GM12875 (cell line): ENCODE results near the gene CAMK2N1.
"Not testable (repeated sequence)": the region's sequence is repeated elsewhere in the genome, so short reads cannot be mapped to it uniquely, and the experiment has no call there.

ENCODE experiments used
- H3K4me3 ChIP-seq: one replicate; pipeline ENCODE4 v1.5.1; 2011; ENCODE audit warnings: low read depth, low read length, control low read depth
- TF ChIP-seq, protein P1 (sequence below): IDR thresholded peaks from 2 replicates; pipeline ENCODE4 v1.5.1; 2011; ENCODE audit warnings: low read depth, mild to moderate bottlenecking, control low read depth, inconsistent platforms, low read length, moderate library complexity, borderline replicate concordance; ENCODE audit not compliant: insufficient read depth

CAMK2N1 gene

DNA sequence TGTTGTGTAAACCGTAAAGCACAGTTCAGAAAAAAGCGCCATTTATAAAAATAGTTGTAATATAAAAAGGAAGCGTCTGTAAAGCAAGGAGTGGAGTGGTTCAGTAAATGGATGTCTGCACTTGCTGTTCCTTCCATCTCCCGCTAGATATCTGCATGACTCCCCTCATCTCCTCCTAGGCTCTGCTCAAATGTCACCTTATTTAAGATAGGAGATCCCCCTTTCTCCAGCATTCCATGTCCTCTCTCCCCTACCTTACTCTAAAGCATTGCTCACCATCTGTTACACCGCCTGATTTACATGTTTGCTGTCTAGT lies 21.2 kb upstream of the CAMK2N1 start:
- peak overlapping the region; percentile 90 for H3K4me3 ChIP-seq
- TF ChIP-seq, protein P1, sequence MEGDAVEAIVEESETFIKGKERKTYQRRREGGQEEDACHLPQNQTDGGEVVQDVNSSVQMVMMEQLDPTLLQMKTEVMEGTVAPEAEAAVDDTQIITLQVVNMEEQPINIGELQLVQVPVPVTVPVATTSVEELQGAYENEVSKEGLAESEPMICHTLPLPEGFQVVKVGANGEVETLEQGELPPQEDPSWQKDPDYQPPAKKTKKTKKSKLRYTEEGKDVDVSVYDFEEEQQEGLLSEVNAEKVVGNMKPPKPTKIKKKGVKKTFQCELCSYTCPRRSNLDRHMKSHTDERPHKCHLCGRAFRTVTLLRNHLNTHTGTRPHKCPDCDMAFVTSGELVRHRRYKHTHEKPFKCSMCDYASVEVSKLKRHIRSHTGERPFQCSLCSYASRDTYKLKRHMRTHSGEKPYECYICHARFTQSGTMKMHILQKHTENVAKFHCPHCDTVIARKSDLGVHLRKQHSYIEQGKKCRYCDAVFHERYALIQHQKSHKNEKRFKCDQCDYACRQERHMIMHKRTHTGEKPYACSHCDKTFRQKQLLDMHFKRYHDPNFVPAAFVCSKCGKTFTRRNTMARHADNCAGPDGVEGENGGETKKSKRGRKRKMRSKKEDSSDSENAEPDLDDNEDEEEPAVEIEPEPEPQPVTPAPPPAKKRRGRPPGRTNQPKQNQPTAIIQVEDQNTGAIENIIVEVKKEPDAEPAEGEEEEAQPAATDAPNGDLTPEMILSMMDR, result no peak

DNA sequence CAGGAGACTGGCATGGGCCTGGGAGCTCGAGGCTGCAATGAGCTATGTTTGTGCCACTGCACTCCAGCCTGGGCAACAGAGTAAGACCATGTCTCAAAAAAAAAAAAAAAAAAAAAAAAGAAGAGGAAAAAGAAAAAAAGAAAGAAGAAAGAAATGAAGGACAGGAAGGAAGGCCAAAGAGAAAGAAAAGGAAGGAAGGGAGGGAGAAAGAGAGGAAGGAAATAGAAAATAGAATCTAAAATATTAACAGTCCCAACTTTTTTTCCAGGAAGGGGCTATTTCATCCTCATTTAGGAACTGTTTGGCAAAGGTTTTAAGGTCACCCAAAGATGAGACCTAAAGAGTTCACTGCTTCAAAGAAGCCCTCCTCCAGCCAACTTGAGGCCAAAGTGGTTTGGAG lies 19.5 kb upstream of the CAMK2N1 start:
- no peak overlapping the region for H3K4me3 ChIP-seq
- TF ChIP-seq, protein P1, result no peak

DNA sequence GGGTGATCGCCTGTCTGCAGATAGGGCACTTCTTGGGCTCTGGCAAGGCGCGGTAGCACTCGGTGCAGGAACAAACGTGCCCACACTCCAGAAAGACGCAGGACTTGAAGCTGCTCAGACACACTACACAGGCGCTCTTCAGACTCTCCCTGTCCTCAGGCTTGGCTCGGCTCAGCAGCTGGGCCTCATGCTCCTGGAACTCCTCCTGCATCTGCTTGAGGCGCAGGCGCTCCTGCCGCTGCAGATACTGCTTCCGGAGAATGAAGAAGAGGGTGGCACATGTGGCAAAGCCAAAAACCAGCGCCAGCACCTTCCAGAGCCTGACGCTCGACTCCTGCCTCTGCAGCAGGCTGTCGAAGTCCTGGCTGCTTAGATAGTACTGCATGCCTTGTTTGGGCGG lies 14.7 kb upstream of the CAMK2N1 start:
- H3K4me3 ChIP-seq, result no peak overlapping the region
- TF ChIP-seq, protein P1, result no peak

DNA sequence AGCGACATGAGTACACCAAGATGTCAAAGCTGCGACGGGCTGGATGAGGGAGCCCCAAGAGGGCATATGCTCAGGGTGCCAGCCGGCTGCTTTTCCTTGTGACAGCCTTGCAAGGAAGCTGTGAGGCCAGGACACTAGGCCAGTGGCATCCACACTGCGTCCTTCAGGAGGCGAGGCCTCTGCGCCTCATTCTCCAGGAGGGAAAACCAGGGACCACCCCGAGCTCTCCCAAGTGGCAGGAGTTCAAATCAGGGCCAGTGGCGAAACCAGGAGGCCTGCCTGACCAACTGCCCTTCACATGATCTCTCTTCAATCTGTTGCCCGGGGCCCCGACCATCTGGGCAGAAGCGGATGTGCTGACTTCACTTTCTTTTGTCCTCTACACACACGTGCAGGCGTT lies 13.7 kb upstream of the CAMK2N1 start:
- TF ChIP-seq, protein P1, result no peak
- H3K4me3 ChIP-seq, result no peak overlapping the region

DNA sequence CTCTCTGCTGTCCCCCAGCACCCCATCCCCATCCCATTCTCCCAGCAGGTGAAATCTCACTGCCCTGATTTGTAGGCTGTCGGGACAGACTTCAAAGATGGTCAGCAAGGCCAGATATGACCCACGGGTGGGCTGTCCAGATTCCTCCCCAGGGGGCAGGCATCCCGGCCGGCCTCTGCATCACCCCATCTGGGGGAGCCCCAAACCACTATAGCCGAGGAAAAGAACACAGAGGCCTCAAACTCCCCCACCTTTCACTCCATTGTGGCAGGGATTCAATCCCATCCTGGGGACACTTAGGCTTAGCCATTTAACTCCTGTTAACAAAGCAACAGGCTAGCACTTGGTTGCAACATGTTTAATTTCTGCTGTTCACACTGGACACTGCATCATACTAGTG lies 13.1 kb upstream of the CAMK2N1 start:
- no peak overlapping the region for H3K4me3 ChIP-seq
- TF ChIP-seq, protein P1, result no peak

DNA sequence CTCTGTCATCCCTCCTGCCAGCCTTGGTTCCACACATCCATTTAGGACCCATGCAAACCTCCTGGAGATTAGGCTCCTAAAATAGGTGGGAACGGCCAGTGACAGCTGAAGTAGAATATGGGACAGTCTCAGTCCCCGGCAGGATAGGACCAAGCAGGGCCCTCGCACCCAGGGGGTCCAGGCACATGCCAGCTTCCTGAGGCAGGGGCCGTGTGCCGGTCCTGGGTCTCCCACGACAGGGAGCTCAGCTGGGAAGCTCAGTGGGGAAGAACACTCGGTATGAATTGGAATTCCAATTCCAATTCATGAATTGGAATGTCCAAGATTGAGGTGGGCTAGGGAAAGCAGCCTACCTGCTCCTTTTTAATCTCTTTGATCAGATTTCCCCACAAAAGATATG lies 12.1 kb upstream of the CAMK2N1 start:
- TF ChIP-seq, protein P1, result no peak
- H3K4me3 ChIP-seq, result no peak overlapping the region

DNA sequence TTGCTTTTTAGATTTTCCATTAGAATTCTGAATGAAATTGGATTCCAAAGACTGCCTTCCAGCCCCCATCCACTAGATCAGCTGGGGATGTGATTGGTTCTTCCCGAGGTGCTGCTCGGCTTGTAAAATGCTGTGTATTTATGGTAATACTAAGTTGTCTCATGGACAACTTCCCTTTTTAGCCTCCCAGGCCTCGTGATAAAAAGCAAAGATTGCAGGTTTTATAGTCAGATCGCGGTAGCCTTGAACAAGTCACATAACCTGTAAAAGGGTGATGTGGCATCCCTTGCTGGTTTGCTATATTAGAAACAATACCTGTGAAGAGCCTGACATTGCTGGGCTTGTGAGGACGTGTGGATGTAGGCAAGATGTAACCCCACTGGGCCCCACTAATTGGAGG lies 11.5 kb upstream of the CAMK2N1 start:
- TF ChIP-seq, protein P1, result no peak
- no peak overlapping the region for H3K4me3 ChIP-seq

DNA sequence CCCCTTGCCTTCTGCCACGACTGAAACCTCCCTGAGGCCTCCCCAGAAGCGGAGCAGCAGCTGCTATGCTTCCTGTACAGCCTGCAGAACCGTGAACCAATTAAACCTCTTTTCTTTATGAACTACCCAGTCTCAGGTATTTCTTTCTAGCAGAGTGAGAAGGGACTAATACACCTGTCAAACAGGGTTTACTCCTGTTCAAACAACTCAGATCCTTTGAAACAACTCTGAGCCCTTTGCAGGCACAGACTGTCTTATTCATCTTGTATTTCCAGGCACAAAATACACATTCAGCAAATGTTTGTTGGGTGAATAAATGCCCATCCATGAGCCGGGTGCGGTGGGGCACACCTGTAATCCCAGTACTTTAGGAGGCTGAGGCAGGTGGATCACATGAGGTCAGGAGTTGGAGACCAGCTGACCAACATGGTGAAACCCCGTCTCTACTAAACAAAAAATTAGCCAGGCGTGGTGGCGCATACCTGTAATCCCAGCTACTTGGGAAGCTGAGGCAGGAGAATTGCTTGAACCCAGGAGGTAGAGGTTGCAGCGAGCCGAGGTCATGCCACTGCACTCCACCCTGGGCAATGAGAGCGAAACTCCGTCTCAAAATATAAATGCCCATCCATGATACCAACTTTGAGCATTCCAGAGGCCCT lies 10.8 kb upstream of the CAMK2N1 start:
- not testable (repeated sequence) for H3K4me3 ChIP-seq
